A549 (cell line): ENCODE results near the gene HAAO.

Experiments
- CEBPB ChIP-seq, 2 experiments: fragments of >200 bp in 1 of 2; sonication (Bioruptor Twin) in 1 of 2; formaldehyde crosslinking in 1 of 2; IDR thresholded peaks; 2 replicates each; pipeline ENCODE4 v1.6.1; 2012 to 2016
- CTCF ChIP-seq: fragments of >200 bp; sonication (Bioruptor Twin); formaldehyde crosslinking; IDR thresholded peaks from 3 replicates; pipeline ENCODE4 v1.5.1; 2016
- ELK1 ChIP-seq: fragments of 150-350 bp; IDR thresholded peaks from 2 replicates; pipeline ENCODE4 v1.6.1; 2014; ENCODE audit warnings: low read depth, mild to moderate bottlenecking, low read length
- EP300 ChIP-seq, 2 experiments: fragments of >200 bp; sonication (Bioruptor Twin); formaldehyde crosslinking; IDR thresholded peaks; 2 replicates in 1 of 2; 3 replicates in 1 of 2; pipeline ENCODE4 v1.6.1; 2016 to 2017
- JUNB ChIP-seq: fragments of >200 bp; sonication (Bioruptor Twin); formaldehyde crosslinking; IDR thresholded peaks from 2 replicates; pipeline ENCODE4 v1.6.1; 2016
- PHF8 ChIP-seq: fragments of 200-600 bp; sonication (generic); IDR thresholded peaks from 2 replicates; pipeline ENCODE4 v1.6.1; 2016; ENCODE audit warnings: low read depth, mild to moderate bottlenecking, antibody characterized with exemption, moderate library complexity, borderline replicate concordance
- POLR2A ChIP-seq: IDR thresholded peaks from 2 replicates; pipeline ENCODE4 v1.6.1; 2012; ENCODE audit warnings: mild to moderate bottlenecking, low read length
- RFX5 ChIP-seq: fragments of 450-650 bp; IDR thresholded peaks from 2 replicates; pipeline ENCODE4 v1.7.1; 2014; ENCODE audit warnings: antibody characterized with exemption, mild to moderate bottlenecking, moderate library complexity
- ZFP36 ChIP-seq: fragments of 450-650 bp; IDR thresholded peaks from 2 replicates; pipeline ENCODE4 v1.6.1; 2014; ENCODE audit warnings: borderline replicate concordance; ENCODE audit not compliant: partially characterized antibody

DNA sequence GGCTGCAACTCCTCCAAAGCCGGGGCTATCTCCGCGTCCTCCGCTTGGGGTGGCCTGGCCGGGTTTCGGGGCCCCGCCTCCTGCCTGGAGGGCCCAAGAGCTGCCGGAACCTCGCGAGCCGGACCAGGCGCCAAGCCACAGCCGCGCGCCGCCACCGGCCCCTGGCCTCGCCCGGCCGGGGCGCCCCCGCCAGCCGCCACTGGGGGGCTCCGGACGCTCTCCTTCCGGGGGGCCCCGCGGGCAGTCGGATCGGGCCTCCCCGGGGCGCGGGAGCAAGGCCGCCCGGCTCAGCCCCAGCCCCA lies 17.4 kb upstream of the HAAO start:
- no peak for TF ChIP-seq JUNB
- TF ChIP-seq PHF8: no peak
- no peak for TF ChIP-seq CEBPB (IDR thresholded peaks at IDR 0.05)
- TF ChIP-seq CTCF: peak; percentile 44
- TF ChIP-seq ZFP36: no peak
- no peak for TF ChIP-seq ELK1
- no peak for TF ChIP-seq POLR2A
- no peak for TF ChIP-seq EP300 (IDR thresholded peaks at IDR 0.05)
- TF ChIP-seq RFX5: no peak
